ENCODE results near the gene UNC93A. TPM values are rescaled to one million over a fixed set of nuclear protein-coding genes. Genes with fewer than 3 reads are reported as not detected.
A peak's percentile ranks its signal among the peaks of the same experiment; 100 is the strongest.

UNC93A gene
- total RNA-seq, 4 donors from 2014 or later = 38.0 to 111 (median 76.1) TPM

- H3K4me3 ChIP-seq (ENCODE audit: low read depth, poor library complexity, severe bottlenecking) = no peak overlapping the region
- DNase-seq (ENCODE audit: low spot score in 2 of 2) = no peak
- TF ChIP-seq, protein P1, sequence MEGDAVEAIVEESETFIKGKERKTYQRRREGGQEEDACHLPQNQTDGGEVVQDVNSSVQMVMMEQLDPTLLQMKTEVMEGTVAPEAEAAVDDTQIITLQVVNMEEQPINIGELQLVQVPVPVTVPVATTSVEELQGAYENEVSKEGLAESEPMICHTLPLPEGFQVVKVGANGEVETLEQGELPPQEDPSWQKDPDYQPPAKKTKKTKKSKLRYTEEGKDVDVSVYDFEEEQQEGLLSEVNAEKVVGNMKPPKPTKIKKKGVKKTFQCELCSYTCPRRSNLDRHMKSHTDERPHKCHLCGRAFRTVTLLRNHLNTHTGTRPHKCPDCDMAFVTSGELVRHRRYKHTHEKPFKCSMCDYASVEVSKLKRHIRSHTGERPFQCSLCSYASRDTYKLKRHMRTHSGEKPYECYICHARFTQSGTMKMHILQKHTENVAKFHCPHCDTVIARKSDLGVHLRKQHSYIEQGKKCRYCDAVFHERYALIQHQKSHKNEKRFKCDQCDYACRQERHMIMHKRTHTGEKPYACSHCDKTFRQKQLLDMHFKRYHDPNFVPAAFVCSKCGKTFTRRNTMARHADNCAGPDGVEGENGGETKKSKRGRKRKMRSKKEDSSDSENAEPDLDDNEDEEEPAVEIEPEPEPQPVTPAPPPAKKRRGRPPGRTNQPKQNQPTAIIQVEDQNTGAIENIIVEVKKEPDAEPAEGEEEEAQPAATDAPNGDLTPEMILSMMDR (IDR thresholded peaks at IDR 0.05) = no peak
- TF ChIP-seq POLR2A (IDR thresholded peaks at IDR 0.05) = no peak
- intact Hi-C loops (cut with DNase I; ENCODE audit: low total_unique reads) = no loop called here
- 58 to 72% methylated on average over 12 of the region's 12 CpGs for WGBS, 2 donors
These were observed 50.0 kb downstream of the UNC93A start for GRCh38 chr6:167341038-167341583.

- no peak for TF ChIP-seq POLR2A (IDR thresholded peaks at IDR 0.05)
- TF ChIP-seq, protein P1 (IDR thresholded peaks at IDR 0.05) = no peak
- no peak for DNase-seq (ENCODE audit: low spot score in 2 of 2)
- intact Hi-C loops (cut with DNase I; ENCODE audit: low total_unique reads) = no loop called here
- 62 to 63% methylated on average over 3 of the region's 3 CpGs for WGBS, 2 donors
- H3K4me3 ChIP-seq (ENCODE audit: low read depth, poor library complexity, severe bottlenecking) = no peak overlapping the region
These were observed 50.8 kb downstream of the UNC93A start for GRCh38 chr6:167341665-167342655.

DNA sequence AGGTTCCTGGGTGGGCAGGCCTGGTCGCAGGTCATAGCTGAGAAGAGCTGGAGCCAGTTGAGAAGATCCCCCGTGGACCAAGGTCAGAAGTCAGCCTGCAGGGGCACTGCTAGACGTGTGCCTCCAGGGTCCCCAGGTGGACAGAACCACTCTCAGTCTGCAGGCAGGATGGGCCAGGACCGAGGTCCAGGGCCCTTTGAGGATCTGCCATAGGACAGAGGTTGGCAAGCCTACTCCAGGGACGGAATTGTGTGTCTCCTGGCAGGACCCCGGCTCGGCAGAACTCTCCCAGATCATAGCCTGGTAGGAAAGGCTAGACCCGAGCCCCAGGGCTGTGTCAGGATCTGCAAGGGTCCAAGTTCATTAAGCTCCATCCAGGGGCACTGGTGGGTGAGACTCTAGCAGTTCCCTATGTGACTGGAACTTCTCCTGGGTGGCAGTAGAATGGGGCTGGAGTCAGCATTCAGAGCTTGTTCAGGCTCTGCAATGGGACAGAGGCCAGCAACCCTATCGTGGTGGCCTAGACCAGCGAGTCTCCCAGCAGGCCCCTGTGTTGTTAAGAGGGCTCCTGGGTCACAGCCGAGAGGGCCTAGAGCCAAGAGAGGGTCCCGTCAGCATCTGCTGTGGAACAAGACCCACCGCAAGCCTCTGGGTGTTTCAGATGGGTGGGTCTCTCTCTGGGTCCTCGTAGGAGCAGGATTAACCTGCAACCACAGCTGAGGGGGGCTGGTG is 51.9 kb downstream of the UNC93A start:
- no peak for TF ChIP-seq POLR2A (IDR thresholded peaks at IDR 0.05)
- TF ChIP-seq, protein P1 (IDR thresholded peaks at IDR 0.05) = no peak
- intact Hi-C loops (cut with DNase I; ENCODE audit: low total_unique reads) = no loop called here
- peak in 1 of 2 donors; percentile 62 for DNase-seq (ENCODE audit: low spot score in 2 of 2)
- WGBS, 2 donors = 80 to 83% methylated on average over 14 of the region's 14 CpGs
- no peak overlapping the region for H3K4me3 ChIP-seq (ENCODE audit: low read depth, poor library complexity, severe bottlenecking)

DNA sequence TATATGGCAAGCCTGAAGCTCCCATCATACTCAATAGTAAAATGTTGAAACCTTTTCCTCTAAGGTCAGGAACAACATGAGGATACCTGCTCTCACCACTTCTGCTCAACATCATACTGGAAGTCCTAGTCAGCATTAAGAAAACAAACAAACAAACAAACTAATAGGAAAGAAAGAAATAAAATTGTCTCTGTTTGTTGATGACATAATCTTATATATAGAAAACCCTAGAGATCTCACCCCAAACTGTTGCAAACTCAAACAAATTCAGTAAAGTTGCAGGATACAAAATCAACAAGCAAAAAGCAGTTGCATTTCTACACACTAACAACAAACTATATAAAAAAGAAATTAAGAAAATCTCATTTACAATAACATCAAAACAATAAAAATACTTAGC is 54.2 kb downstream of the UNC93A start:
- TF ChIP-seq, protein P1 (IDR thresholded peaks at IDR 0.05) = no peak
- no peak for DNase-seq (ENCODE audit: low spot score in 2 of 2)
- intact Hi-C loops (cut with DNase I; ENCODE audit: low total_unique reads) = no loop called here
- H3K4me3 ChIP-seq (ENCODE audit: low read depth, poor library complexity, severe bottlenecking) = no peak overlapping the region

DNA sequence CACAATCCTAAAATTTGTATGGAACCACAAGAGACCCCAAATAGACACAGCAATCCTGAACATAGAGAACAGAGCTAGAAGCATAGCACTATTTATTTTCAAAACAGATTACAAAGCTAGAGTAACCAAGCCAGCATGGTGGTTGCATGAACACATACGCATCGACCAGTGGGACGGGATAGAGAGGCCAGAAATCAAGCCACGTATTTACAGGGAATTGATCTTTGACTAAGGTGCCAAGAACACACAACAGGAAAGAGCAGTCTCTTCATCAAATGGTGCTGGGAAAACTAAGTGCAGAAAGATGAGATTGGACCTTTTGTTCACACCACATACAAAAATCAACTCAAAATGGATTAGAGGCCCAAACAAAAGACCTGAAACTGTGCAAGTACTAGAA is 54.8 kb downstream of the UNC93A start:
- TF ChIP-seq POLR2A (IDR thresholded peaks at IDR 0.05) = no peak
- TF ChIP-seq, protein P1 (IDR thresholded peaks at IDR 0.05) = no peak
- 83 to 86% methylated on average over 4 of the region's 4 CpGs for WGBS, 2 donors
- no peak for DNase-seq (ENCODE audit: low spot score in 2 of 2)
- intact Hi-C loops (cut with DNase I; ENCODE audit: low total_unique reads) = no loop called here
- H3K4me3 ChIP-seq (ENCODE audit: low read depth, poor library complexity, severe bottlenecking) = no peak overlapping the region
